Ovary (tissue), 3 donors: Measurements from ENCODE around the gene NINL.

Experiments
- CTCF ChIP-seq, 3 donors: fragments of 450-650 bp in 2 of 3; fragments of 200-600 bp in 1 of 3; IDR thresholded peaks; one replicate each; pipeline versions ENCODE4 v1.5.1 to v1.8.0; 2016 to 2022; ENCODE audit warnings: antibody characterized with exemption in 3 of 3, mild to moderate bottlenecking in 1 of 3
- EP300 ChIP-seq: sonication (generic); formaldehyde crosslinking; IDR thresholded peaks from one replicate; pipeline ENCODE4 v1.6.1; 2017; ENCODE audit warnings: antibody characterized with exemption
- POLR2A ChIP-seq: fragments of 450-650 bp; IDR thresholded peaks from one replicate; pipeline ENCODE4 v1.6.1; 2017; ENCODE audit warnings: antibody characterized with exemption, mild to moderate bottlenecking, moderate library complexity
- donor health status: DM: no; HTN: no; CAD: no.

GRCh38 chr20:25525295-25525694 lies 60.0 kb downstream of the NINL start:
- TF ChIP-seq EP300: no peak
- no peak for TF ChIP-seq CTCF (IDR thresholded peaks at IDR 0.05)
- no peak for TF ChIP-seq POLR2A
